Measurements from ENCODE around the gene DSE.

Gene DSE

GRCh38 chr6:116446399-116446798, 75.7 kb downstream of the DSE start:
- TF ChIP-seq POLR2AphosphoS5 (IDR thresholded peaks at IDR 0.05; ENCODE audit: low read depth, low read length) (no peak), REST (IDR thresholded peaks at IDR 0.05; ENCODE audit: insufficient read depth in 1 of 2, low read depth in 2 of 2, low read length in 2 of 2) (no peak), FOXP2 (optimal IDR thresholded peaks at IDR 0.05; ENCODE audit: borderline replicate concordance, extremely low read depth, extremely low read length, insufficient read depth) (no peak), SIN3A (IDR thresholded peaks at IDR 0.05; ENCODE audit: borderline replicate concordance, insufficient read depth, low read length) (no peak), TAF1 (IDR thresholded peaks at IDR 0.05; ENCODE audit: borderline replicate concordance, insufficient read depth, low read length) (no peak)

GRCh38 chr6:116447052-116447451, 76.3 kb downstream of the DSE start:
- TF ChIP-seq TAF1 (IDR thresholded peaks at IDR 0.05; ENCODE audit: borderline replicate concordance, insufficient read depth, low read length) = no peak
- TF ChIP-seq POLR2AphosphoS5 (IDR thresholded peaks at IDR 0.05; ENCODE audit: low read depth, low read length) = no peak
- no peak for TF ChIP-seq FOXP2 (optimal IDR thresholded peaks at IDR 0.05; ENCODE audit: borderline replicate concordance, extremely low read depth, extremely low read length, insufficient read depth)
- TF ChIP-seq SIN3A (IDR thresholded peaks at IDR 0.05; ENCODE audit: borderline replicate concordance, insufficient read depth, low read length) = no peak
- no peak for TF ChIP-seq REST (IDR thresholded peaks at IDR 0.05; ENCODE audit: insufficient read depth in 1 of 2, low read depth in 2 of 2, low read length in 2 of 2)

- TF ChIP-seq POLR2AphosphoS5 (IDR thresholded peaks at IDR 0.05; ENCODE audit: low read depth, low read length) (no peak), REST (IDR thresholded peaks at IDR 0.05; ENCODE audit: insufficient read depth in 1 of 2, low read depth in 2 of 2, low read length in 2 of 2) (no peak), SIN3A (IDR thresholded peaks at IDR 0.05; ENCODE audit: borderline replicate concordance, insufficient read depth, low read length) (no peak), TAF1 (IDR thresholded peaks at IDR 0.05; ENCODE audit: borderline replicate concordance, insufficient read depth, low read length) (no peak), FOXP2 (optimal IDR thresholded peaks at IDR 0.05; ENCODE audit: borderline replicate concordance, extremely low read depth, extremely low read length, insufficient read depth) (no peak)
Measured at GRCh38 chr6:116447496-116448011, 76.8 kb downstream of the DSE start.

GRCh38 chr6:116449565-116449964, 78.8 kb downstream of the DSE start:
- TF ChIP-seq SIN3A (IDR thresholded peaks at IDR 0.05; ENCODE audit: borderline replicate concordance, insufficient read depth, low read length) (no peak), POLR2AphosphoS5 (IDR thresholded peaks at IDR 0.05; ENCODE audit: low read depth, low read length) (no peak), REST (IDR thresholded peaks at IDR 0.05; ENCODE audit: insufficient read depth in 1 of 2, low read depth in 2 of 2, low read length in 2 of 2) (no peak), TAF1 (IDR thresholded peaks at IDR 0.05; ENCODE audit: borderline replicate concordance, insufficient read depth, low read length) (no peak), FOXP2 (optimal IDR thresholded peaks at IDR 0.05; ENCODE audit: borderline replicate concordance, extremely low read depth, extremely low read length, insufficient read depth) (no peak)
